Measurements from ENCODE around the gene ST3GAL2. TPM values are rescaled to one million over a fixed set of nuclear protein-coding genes. Genes with fewer than 3 reads are reported as not detected.
A peak's percentile ranks its signal among the peaks of the same experiment; 100 is the strongest.

The ST3GAL2 gene
- total RNA-seq, 3 donors from 2014 or later = 7.8 to 13.4 (median 11.5) TPM

DNA sequence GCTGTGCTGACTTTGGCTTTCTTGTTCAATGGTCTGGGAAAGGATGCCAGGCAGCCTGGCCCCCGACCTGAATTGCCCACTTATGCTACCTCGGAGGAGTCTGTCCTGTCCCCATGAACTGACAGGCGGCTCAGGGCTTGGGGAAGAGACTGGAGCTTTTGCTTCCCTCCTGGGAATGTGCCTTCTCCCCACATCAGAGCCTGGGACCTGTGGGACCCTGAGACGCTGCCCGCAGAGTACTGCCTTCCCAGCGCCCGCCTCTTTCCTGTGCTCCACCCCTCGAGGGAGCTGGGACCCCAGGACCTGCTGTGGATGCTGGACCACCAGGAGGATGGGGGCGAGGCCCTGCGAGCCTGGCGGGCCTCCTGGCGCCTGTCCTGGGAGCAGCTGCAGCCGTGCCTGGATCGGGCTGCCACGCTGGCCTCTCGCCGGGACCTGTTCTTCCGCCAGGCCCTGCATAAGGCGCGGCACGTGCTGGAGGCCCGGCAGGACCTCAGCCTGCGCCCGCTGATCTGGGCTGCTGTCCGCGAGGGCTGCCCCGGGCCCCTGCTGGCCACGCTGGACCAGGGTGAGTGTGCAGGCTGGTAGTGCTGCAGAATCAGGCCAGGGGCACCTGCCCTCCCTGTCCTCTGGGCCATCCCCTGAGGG is 34.0 kb upstream of the ST3GAL2 start:
- H3K36me3 ChIP-seq = no peaks in the 10 kb centered on the region
- DNase-seq (ENCODE audit: low spot score in 2 of 2) = no peak
- TF ChIP-seq POLR2AphosphoS5 (IDR thresholded peaks at IDR 0.05) = no peak
- TF ChIP-seq, protein P1, sequence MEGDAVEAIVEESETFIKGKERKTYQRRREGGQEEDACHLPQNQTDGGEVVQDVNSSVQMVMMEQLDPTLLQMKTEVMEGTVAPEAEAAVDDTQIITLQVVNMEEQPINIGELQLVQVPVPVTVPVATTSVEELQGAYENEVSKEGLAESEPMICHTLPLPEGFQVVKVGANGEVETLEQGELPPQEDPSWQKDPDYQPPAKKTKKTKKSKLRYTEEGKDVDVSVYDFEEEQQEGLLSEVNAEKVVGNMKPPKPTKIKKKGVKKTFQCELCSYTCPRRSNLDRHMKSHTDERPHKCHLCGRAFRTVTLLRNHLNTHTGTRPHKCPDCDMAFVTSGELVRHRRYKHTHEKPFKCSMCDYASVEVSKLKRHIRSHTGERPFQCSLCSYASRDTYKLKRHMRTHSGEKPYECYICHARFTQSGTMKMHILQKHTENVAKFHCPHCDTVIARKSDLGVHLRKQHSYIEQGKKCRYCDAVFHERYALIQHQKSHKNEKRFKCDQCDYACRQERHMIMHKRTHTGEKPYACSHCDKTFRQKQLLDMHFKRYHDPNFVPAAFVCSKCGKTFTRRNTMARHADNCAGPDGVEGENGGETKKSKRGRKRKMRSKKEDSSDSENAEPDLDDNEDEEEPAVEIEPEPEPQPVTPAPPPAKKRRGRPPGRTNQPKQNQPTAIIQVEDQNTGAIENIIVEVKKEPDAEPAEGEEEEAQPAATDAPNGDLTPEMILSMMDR (IDR thresholded peaks at IDR 0.05) = no peak
- no peak for TF ChIP-seq POLR2A (IDR thresholded peaks at IDR 0.05)
- H3K4me1 ChIP-seq = no peaks in the 10 kb centered on the region
- no peaks in the 10 kb centered on the region for H3K27me3 ChIP-seq
- H3K27ac ChIP-seq = no peak overlapping the region
- H3K9me3 ChIP-seq = no peaks in the 10 kb centered on the region
- H3K4me3 ChIP-seq = no peak overlapping the region
- intact Hi-C loops (cut with DNase I; ENCODE audit: low total_unique reads) = no loop called here

DNA sequence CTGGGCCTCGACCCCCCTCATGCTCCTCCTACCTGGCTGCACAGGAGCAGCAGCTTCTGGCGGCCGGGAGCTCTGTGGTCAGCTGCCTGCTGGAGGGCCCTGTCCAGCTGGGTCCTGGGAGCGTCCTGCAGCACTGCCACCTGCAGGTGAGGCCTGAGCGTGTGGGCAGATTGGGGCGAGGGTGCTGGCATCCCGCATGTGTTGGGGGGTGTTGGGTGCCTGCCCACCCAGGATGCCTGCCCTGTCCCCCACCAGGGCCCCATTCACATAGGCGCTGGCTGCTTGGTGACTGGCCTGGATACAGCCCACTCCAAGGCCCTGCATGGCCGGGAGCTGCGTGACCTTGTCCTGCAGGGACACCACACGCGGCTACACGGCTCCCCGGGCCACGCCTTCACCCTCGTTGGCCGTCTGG is 32.0 kb upstream of the ST3GAL2 start:
- TF ChIP-seq POLR2A (IDR thresholded peaks at IDR 0.05) = no peak
- no peak for TF ChIP-seq POLR2AphosphoS5 (IDR thresholded peaks at IDR 0.05)
- TF ChIP-seq, protein P1 (IDR thresholded peaks at IDR 0.05) = peak in 1 of 3 donors; percentile 8
- no peak for DNase-seq (ENCODE audit: low spot score in 2 of 2)
- intact Hi-C loops (cut with DNase I; ENCODE audit: low total_unique reads) = no loop called here
- Histone ChIP-seq H3K4me3 (no peak overlapping the region), H3K9me3 (no peaks in the 10 kb centered on the region), H3K4me1 (no peaks in the 10 kb centered on the region), H3K27ac (no peak overlapping the region), H3K36me3 (no peaks in the 10 kb centered on the region), H3K27me3 (no peaks in the 10 kb centered on the region)

DNA sequence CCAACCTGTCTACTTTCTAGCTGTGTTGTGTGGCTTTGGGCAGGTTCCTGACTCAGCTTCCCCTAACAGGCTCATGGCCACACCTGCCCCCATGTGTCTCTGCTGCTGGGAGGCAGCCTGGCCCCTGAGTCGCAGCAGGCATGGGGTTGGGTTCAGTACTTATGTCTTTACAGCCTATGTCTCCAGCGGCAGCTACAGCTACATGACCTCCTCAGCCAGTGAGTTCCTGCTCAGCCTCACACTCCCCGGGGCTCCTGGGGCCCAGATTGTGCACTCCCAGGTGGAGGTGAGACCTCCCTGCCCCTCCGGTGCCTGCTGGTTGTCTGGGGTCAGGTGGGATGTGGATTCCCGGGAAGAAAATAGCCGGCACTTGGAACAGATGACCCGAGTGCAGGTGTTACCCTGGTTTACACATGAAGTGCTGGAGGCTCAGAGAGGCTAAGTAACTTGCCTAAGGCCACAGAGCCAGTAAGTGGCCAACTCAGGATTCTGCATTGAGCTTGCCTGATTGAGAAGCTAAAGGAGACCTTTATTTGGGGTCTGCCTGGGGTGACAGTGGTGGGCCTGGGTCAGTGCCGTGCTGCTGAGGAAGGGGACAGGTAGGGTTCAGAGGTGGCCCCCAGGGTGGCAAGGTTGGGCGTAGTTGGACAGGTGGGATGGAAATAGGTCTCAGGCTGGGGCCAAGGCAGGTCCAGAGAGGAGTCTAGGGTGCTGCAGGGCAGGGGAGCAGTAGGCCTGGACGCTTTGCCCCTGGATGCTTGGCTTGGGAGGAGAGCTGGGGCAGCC is 31.4 kb upstream of the ST3GAL2 start:
- TF ChIP-seq, protein P1 (IDR thresholded peaks at IDR 0.05) = no peak
- TF ChIP-seq POLR2AphosphoS5 (IDR thresholded peaks at IDR 0.05) = no peak
- no peak for TF ChIP-seq POLR2A (IDR thresholded peaks at IDR 0.05)
- Histone ChIP-seq H3K27ac (no peak overlapping the region), H3K36me3 (no peaks in the 10 kb centered on the region), H3K9me3 (no peaks in the 10 kb centered on the region), H3K4me3 (no peak overlapping the region), H3K4me1 (no peaks in the 10 kb centered on the region), H3K27me3 (no peaks in the 10 kb centered on the region)
- no peak for DNase-seq (ENCODE audit: low spot score in 2 of 2)
- intact Hi-C loops (cut with DNase I; ENCODE audit: low total_unique reads) = no loop called here

DNA sequence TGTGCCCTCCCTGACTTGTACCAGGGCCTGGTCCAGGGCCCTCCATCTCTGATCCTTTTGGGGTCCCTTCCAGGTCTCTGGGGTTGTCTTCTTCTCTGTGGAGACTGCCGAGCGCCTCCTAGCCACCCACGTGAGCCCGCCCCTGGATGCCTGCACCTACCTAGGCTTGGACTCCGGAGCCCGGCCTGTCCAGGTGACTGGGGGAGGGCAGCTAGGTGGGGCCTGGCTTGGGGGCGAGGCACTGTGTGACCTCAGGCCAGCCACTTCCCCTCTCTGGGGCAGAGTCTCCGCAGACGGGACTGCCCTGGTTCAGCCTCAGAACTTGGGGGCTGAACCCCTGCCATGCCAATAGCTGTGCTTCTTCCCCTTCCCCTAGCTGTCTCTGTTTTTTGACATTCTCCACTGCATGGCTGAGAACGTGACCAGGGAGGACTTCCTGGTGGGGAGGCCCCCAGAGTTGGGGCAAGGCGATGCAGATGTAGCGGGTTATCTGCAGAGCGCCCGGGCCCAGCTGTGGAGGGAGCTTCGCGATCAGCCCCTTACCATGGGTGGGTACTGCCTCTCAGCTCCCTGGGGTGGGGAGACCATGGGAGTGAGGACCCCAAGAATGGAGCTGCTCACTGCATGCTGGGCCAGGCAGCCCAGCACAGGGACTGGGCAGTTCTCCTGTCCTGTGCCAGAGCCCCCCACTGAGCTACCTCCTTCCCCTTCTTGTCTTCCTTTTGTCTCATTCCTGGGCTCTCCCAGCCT is 30.1 kb upstream of the ST3GAL2 start:
- H3K27ac ChIP-seq = no peak overlapping the region
- intact Hi-C loops (cut with DNase I; ENCODE audit: low total_unique reads) = no loop called here
- H3K27me3 ChIP-seq = no peaks in the 10 kb centered on the region
- H3K4me1 ChIP-seq = no peaks in the 10 kb centered on the region
- TF ChIP-seq, protein P1 (IDR thresholded peaks at IDR 0.05) = no peak
- TF ChIP-seq POLR2A (IDR thresholded peaks at IDR 0.05) (no peak), POLR2AphosphoS5 (IDR thresholded peaks at IDR 0.05) (no peak)
- H3K9me3 ChIP-seq = no peaks in the 10 kb centered on the region
- H3K36me3 ChIP-seq = no peaks in the 10 kb centered on the region
- H3K4me3 ChIP-seq = no peak overlapping the region
- DNase-seq (ENCODE audit: low spot score in 2 of 2) = no peak
